ENCODE results near the gene PFN1.

PFN1 gene

GRCh38 chr17:4982305-4982704, 34.0 kb upstream of the PFN1 start:
- Histone ChIP-seq H3K27ac (ENCODE audit: low read depth, low read length) (no peak overlapping the region), H3K79me2 (ENCODE audit: control insufficient read depth, low read length) (peaks cover 16% of the 10 kb centered on the region), H3K9me2 (replicated peaks; ENCODE audit: control insufficient read depth, low read length) (no peaks in the 10 kb centered on the region), H3K27me3 (ENCODE audit: control insufficient read depth, low read length) (no peaks in the 10 kb centered on the region), H4K20me1 (ENCODE audit: control insufficient read depth, insufficient read depth, low read depth, low read length) (no peaks in the 10 kb centered on the region), H3K36me3 (ENCODE audit: control insufficient read depth, low read length) (peaks cover 53% of the 10 kb centered on the region), H3K4me2 (ENCODE audit: low read length) (no peak overlapping the region), H3K9me3 (ENCODE audit: control insufficient read depth, insufficient read depth, low read length) (no peaks in the 10 kb centered on the region), H3K4me1 (ENCODE audit: control insufficient read depth, low read length) (peaks cover 40% of the 10 kb centered on the region), H3F3A (ENCODE audit: control insufficient read depth, insufficient read depth) (peaks cover 4% of the 10 kb centered on the region; the same call in 1 of the 2 replicates), H3K4me3 (ENCODE audit: low read length) (no peak overlapping the region)
- TF ChIP-seq EZH2phosphoT487 (IDR thresholded peaks at IDR 0.05; ENCODE audit: borderline replicate concordance, low read length) (no peak), CTCF (IDR thresholded peaks at IDR 0.05; ENCODE audit: low read depth, low read length, poor library complexity, severe bottlenecking) (no peak)

GRCh38 chr17:4980644-4981216, 32.4 kb upstream of the PFN1 start:
- Histone ChIP-seq H3K27me3 (ENCODE audit: control insufficient read depth, low read length) (no peaks in the 10 kb centered on the region), H3K9me2 (replicated peaks; ENCODE audit: control insufficient read depth, low read length) (no peaks in the 10 kb centered on the region), H4K20me1 (ENCODE audit: control insufficient read depth, insufficient read depth, low read depth, low read length) (no peaks in the 10 kb centered on the region), H3K79me2 (ENCODE audit: control insufficient read depth, low read length) (no peaks in the 10 kb centered on the region; the same call in 1 of the 2 replicates), H3K4me3 (ENCODE audit: low read length) (0 out of 2 replicates have a peak overlapping the region, but pooled peaks have one; percentile 8), H3K36me3 (ENCODE audit: control insufficient read depth, low read length) (peaks cover 60% of the 10 kb centered on the region), H3K27ac (ENCODE audit: low read depth, low read length) (peak overlapping the region; percentile 2; the same call in 1 of the 2 replicates), H3K4me2 (ENCODE audit: low read length) (peak overlapping the region; percentile 54), H3K4me1 (ENCODE audit: control insufficient read depth, low read length) (peaks cover 29% of the 10 kb centered on the region), H3F3A (ENCODE audit: control insufficient read depth, insufficient read depth) (peaks cover 4% of the 10 kb centered on the region; the same call in 1 of the 2 replicates), H3K9me3 (ENCODE audit: control insufficient read depth, insufficient read depth, low read length) (no peaks in the 10 kb centered on the region)
- TF ChIP-seq EZH2phosphoT487 (IDR thresholded peaks at IDR 0.05; ENCODE audit: borderline replicate concordance, low read length) (no peak), CTCF (IDR thresholded peaks at IDR 0.05; ENCODE audit: low read depth, low read length, poor library complexity, severe bottlenecking) (peak; percentile 74)

DNA sequence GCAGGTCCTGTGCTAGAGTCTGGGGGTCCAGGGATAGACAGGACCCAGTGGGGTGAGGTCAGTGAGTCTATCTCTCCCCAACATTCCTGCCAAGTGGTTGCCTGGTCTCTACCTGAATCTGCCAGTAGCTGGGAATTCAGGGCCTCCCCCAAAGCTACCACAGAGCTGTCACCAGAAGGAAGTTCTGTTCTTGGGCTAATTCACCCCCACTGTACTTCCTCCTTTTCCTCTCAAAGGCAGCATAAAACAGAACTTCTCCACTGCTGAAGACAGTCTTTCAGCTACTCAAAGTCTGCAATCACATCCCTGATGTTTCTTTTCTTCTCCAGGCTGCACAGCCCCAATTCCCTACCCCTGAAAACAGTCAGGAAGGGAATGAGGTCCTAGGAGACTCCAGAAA, 30.4 kb upstream of the PFN1 start:
- no peaks in the 10 kb centered on the region for H4K20me1 ChIP-seq (ENCODE audit: control insufficient read depth, insufficient read depth, low read depth, low read length)
- H3K4me2 ChIP-seq (ENCODE audit: low read length), result no peak overlapping the region
- peaks cover 69% of the 10 kb centered on the region for H3K36me3 ChIP-seq (ENCODE audit: control insufficient read depth, low read length)
- H3K9me2 ChIP-seq (replicated peaks; ENCODE audit: control insufficient read depth, low read length), result no peaks in the 10 kb centered on the region
- H3K27ac ChIP-seq (ENCODE audit: low read depth, low read length), result no peak overlapping the region
- H3F3A ChIP-seq (ENCODE audit: control insufficient read depth, insufficient read depth), result peaks cover 4% of the 10 kb centered on the region; the same call in 1 of the 2 replicates
- no peaks in the 10 kb centered on the region for H3K9me3 ChIP-seq (ENCODE audit: control insufficient read depth, insufficient read depth, low read length)
- H3K4me1 ChIP-seq (ENCODE audit: control insufficient read depth, low read length), result peaks cover 29% of the 10 kb centered on the region
- no peak overlapping the region for H3K4me3 ChIP-seq (ENCODE audit: low read length)
- H3K79me2 ChIP-seq (ENCODE audit: control insufficient read depth, low read length), result no peaks in the 10 kb centered on the region
- H3K27me3 ChIP-seq (ENCODE audit: control insufficient read depth, low read length), result no peaks in the 10 kb centered on the region
- TF ChIP-seq EZH2phosphoT487 (IDR thresholded peaks at IDR 0.05; ENCODE audit: borderline replicate concordance, low read length), result no peak
- no peak for TF ChIP-seq CTCF (IDR thresholded peaks at IDR 0.05; ENCODE audit: low read depth, low read length, poor library complexity, severe bottlenecking)

All from DOHH2 (cell line).